ENCODE data around the gene GREB1. TPM values are rescaled to one million over a fixed set of nuclear protein-coding genes. Genes with fewer than 3 reads are reported as not detected.

GREB1 gene
- total and polyA plus RNA-seq, 2 of the 13 experiments (the other 11 are each of a cell fraction or from before 2014, with no cell fraction given), result 31.3 to 61.2 TPM

- TF ChIP-seq ZNF691 (CRISPR knock-in tag; IDR thresholded peaks at IDR 0.05; ENCODE audit: borderline replicate concordance, low read depth) (peak; percentile 48; the same call in 1 of the 2 replicates), ZBTB43 (CRISPR knock-in tag; conservative IDR thresholded peaks at IDR 0.05) (peak; percentile 83), TRAFD1 (CRISPR knock-in tag; IDR thresholded peaks at IDR 0.05; ENCODE audit: borderline replicate concordance) (no peak), ATF2 (CRISPR knock-in tag; IDR thresholded peaks at IDR 0.05) (peak; percentile 60; the same call in 1 of the 2 replicates), ZNF382 (CRISPR knock-in tag; IDR thresholded peaks at IDR 0.05; ENCODE audit: borderline replicate concordance) (no peak), ZNF264 (CRISPR knock-in tag; IDR thresholded peaks at IDR 0.05) (peak; percentile 70), MIXL1 (CRISPR knock-in tag; IDR thresholded peaks at IDR 0.05) (0 out of 2 replicates have a peak, but pooled peaks have one; percentile 9), RARA (CRISPR knock-in tag; IDR thresholded peaks at IDR 0.05) (peak; percentile 5; the same call in 1 of the 2 replicates), ZNF563 (CRISPR knock-in tag; IDR thresholded peaks at IDR 0.05) (no peak), HOXD1 (CRISPR knock-in tag; IDR thresholded peaks at IDR 0.05) (0 out of 2 replicates have a peak, but pooled peaks have one; percentile 16), ZHX2 (IDR thresholded peaks at IDR 0.05; ENCODE audit: low read depth) (no peak), ZHX2 (CRISPR knock-in tag; IDR thresholded peaks at IDR 0.05; ENCODE audit: borderline replicate concordance) (no peak), ZNF232 (CRISPR knock-in tag; IDR thresholded peaks at IDR 0.05; ENCODE audit: borderline replicate concordance) (peak; percentile 61; the same call in 1 of the 2 replicates), NR3C1 (CRISPR knock-in tag; IDR thresholded peaks at IDR 0.05) (no peak), IRF2 (CRISPR knock-in tag; IDR thresholded peaks at IDR 0.05) (peak; percentile 32; the same call in 1 of the 2 replicates)
Observed at GRCh38 chr2:11506611-11506969, 27.3 kb upstream of the GREB1 start (continued).

All from HepG2 (cell line).